ENCODE measurements around the gene PGM3.

- TF ChIP-seq POLR2A (IDR thresholded peaks at IDR 0.05), result no peak
- TF ChIP-seq CTCF (IDR thresholded peaks at IDR 0.05), result no peak
- TF ChIP-seq POLR2AphosphoS5 (IDR thresholded peaks at IDR 0.05), result no peak
- no peak for TF ChIP-seq EP300 (IDR thresholded peaks at IDR 0.05; ENCODE audit: low read depth)
Observed at GRCh38 chr6:83218646-83219045, 25.6 kb upstream of the PGM3 start.
